ENCODE measurements around the gene SNX8.

The SNX8 gene

GRCh38 chr7:2282185-2282751 lies 32.0 kb downstream of the SNX8 start:
- Histone ChIP-seq H3K9me3 (ENCODE audit: insufficient read depth, low read length) (no peaks in the 10 kb centered on the region), H3K36me3 (replicated peaks; ENCODE audit: low read depth, low read length) (no peaks in the 10 kb centered on the region), H3K4me2 (ENCODE audit: low read length) (no peak overlapping the region), H3K79me2 (ENCODE audit: low read length) (peaks cover 6% of the 10 kb centered on the region; the same call in 1 of the 2 replicates), H3K27me3 (ENCODE audit: low read depth, low read length) (no peaks in the 10 kb centered on the region), H3K4me3 (ENCODE audit: low read length) (no peak overlapping the region), H3K9ac (ENCODE audit: low read length) (no peak overlapping the region), H2AFZ (ENCODE audit: low read depth, low read length) (no peak overlapping the region), H4K20me1 (ENCODE audit: insufficient read depth, low read length) (no peaks in the 10 kb centered on the region; the same call in 1 of the 2 replicates), H3K27ac (ENCODE audit: low read length) (no peak overlapping the region), H3K4me1 (ENCODE audit: low read length) (no peaks in the 10 kb centered on the region)
- TF ChIP-seq EZH2phosphoT487 (IDR thresholded peaks at IDR 0.05; ENCODE audit: low read depth) (no peak), CTCF (IDR thresholded peaks at IDR 0.05; ENCODE audit: low read depth, low read length) (no peak)

- H3K9ac ChIP-seq (ENCODE audit: low read length): no peak overlapping the region
- no peak overlapping the region for H3K4me3 ChIP-seq (ENCODE audit: low read length)
- no peaks in the 10 kb centered on the region for H3K4me1 ChIP-seq (ENCODE audit: low read length)
- no peaks in the 10 kb centered on the region; the same call in 1 of the 2 replicates for H4K20me1 ChIP-seq (ENCODE audit: insufficient read depth, low read length)
- no peak overlapping the region for H3K4me2 ChIP-seq (ENCODE audit: low read length)
- H3K27me3 ChIP-seq (ENCODE audit: low read depth, low read length): no peaks in the 10 kb centered on the region
- no peak overlapping the region for H3K27ac ChIP-seq (ENCODE audit: low read length)
- H2AFZ ChIP-seq (ENCODE audit: low read depth, low read length): no peak overlapping the region
- no peaks in the 10 kb centered on the region for H3K9me3 ChIP-seq (ENCODE audit: insufficient read depth, low read length)
- no peaks in the 10 kb centered on the region for H3K36me3 ChIP-seq (replicated peaks; ENCODE audit: low read depth, low read length)
- peaks cover 6% of the 10 kb centered on the region; the same call in 1 of the 2 replicates for H3K79me2 ChIP-seq (ENCODE audit: low read length)
- no peak for TF ChIP-seq CTCF (IDR thresholded peaks at IDR 0.05; ENCODE audit: low read depth, low read length)
- no peak for TF ChIP-seq EZH2phosphoT487 (IDR thresholded peaks at IDR 0.05; ENCODE audit: low read depth)
Measured at GRCh38 chr7:2281541-2281940, 32.7 kb downstream of the SNX8 start.

- H3K4me2 ChIP-seq (ENCODE audit: low read length): no peak overlapping the region
Measured at GRCh38 chr7:2280424-2280823, 33.8 kb downstream of the SNX8 start.

GRCh38 chr7:2279896-2280295 lies 34.3 kb downstream of the SNX8 start:
- no peak overlapping the region for H3K27ac ChIP-seq (ENCODE audit: low read length)
- no peak for TF ChIP-seq EZH2phosphoT487 (IDR thresholded peaks at IDR 0.05; ENCODE audit: low read depth)
- TF ChIP-seq CTCF (IDR thresholded peaks at IDR 0.05; ENCODE audit: low read depth, low read length): no peak
- H3K36me3 ChIP-seq (replicated peaks; ENCODE audit: low read depth, low read length): no peaks in the 10 kb centered on the region
- no peaks in the 10 kb centered on the region; the same call in 1 of the 2 replicates for H4K20me1 ChIP-seq (ENCODE audit: insufficient read depth, low read length)
- H3K4me3 ChIP-seq (ENCODE audit: low read length): no peak overlapping the region
- no peaks in the 10 kb centered on the region for H3K4me1 ChIP-seq (ENCODE audit: low read length)
- peaks cover 6% of the 10 kb centered on the region; the same call in 1 of the 2 replicates for H3K79me2 ChIP-seq (ENCODE audit: low read length)
- no peak overlapping the region for H3K9ac ChIP-seq (ENCODE audit: low read length)
- no peak overlapping the region for H3K4me2 ChIP-seq (ENCODE audit: low read length)
- no peaks in the 10 kb centered on the region for H3K27me3 ChIP-seq (ENCODE audit: low read depth, low read length)
- no peak overlapping the region for H2AFZ ChIP-seq (ENCODE audit: low read depth, low read length)
- no peaks in the 10 kb centered on the region for H3K9me3 ChIP-seq (ENCODE audit: insufficient read depth, low read length)

More at GRCh38 chr7:2280424-2280823, 33.8 kb downstream of the SNX8 start:
- H3K9me3 ChIP-seq (ENCODE audit: insufficient read depth, low read length): no peaks in the 10 kb centered on the region
- H3K9ac ChIP-seq (ENCODE audit: low read length): no peak overlapping the region
- TF ChIP-seq CTCF (IDR thresholded peaks at IDR 0.05; ENCODE audit: low read depth, low read length) (no peak), EZH2phosphoT487 (IDR thresholded peaks at IDR 0.05; ENCODE audit: low read depth) (no peak)
- H4K20me1 ChIP-seq (ENCODE audit: insufficient read depth, low read length): no peaks in the 10 kb centered on the region; the same call in 1 of the 2 replicates
- H3K27ac ChIP-seq (ENCODE audit: low read length): no peak overlapping the region
- H3K79me2 ChIP-seq (ENCODE audit: low read length): peaks cover 6% of the 10 kb centered on the region; the same call in 1 of the 2 replicates
- H3K4me3 ChIP-seq (ENCODE audit: low read length): no peak overlapping the region
- H3K27me3 ChIP-seq (ENCODE audit: low read depth, low read length): no peaks in the 10 kb centered on the region
- no peaks in the 10 kb centered on the region for H3K36me3 ChIP-seq (replicated peaks; ENCODE audit: low read depth, low read length)
- no peaks in the 10 kb centered on the region for H3K4me1 ChIP-seq (ENCODE audit: low read length)
- no peak overlapping the region for H2AFZ ChIP-seq (ENCODE audit: low read depth, low read length)
